Stomach (tissue), 9 donors: ENCODE results near the gene CORO1C. TPM values are rescaled to one million over a fixed set of nuclear protein-coding genes. Genes with fewer than 3 reads are reported as not detected.

Experiments used
- DNase-seq, 2 donors: peaks; one replicate each; pipeline versions ENCODE4 v3.0.0 to v3.0.0-alpha.2; 2013 to 2019
- H3K27ac ChIP-seq, 5 donors: fragments of 200-600 bp in 4 of 5; sonication (generic) in 4 of 5; one replicate each; pipeline ENCODE4 v1.5.1; 2013 to 2019; ENCODE audit warnings: mild to moderate bottlenecking in 1 of 5, moderate library complexity in 1 of 5
- H3K27me3 ChIP-seq, 3 donors: fragments of 200-600 bp; sonication (generic); one replicate each; pipeline ENCODE4 v1.5.1; 2017 to 2019; ENCODE audit warnings: mixed run types in 1 of 3
- H3K36me3 ChIP-seq, 4 donors: fragments of 200-600 bp; sonication (generic); 1 replicate in 3 of 4; 2 replicates in 1 of 4; pipeline ENCODE4 v1.5.1; 2016 to 2019
- H3K4me1 ChIP-seq, 4 donors: fragments of 200-600 bp; sonication (generic); one replicate each; pipeline ENCODE4 v1.5.1; 2016 to 2019
- H3K4me3 ChIP-seq, 4 donors: fragments of 200-600 bp; sonication (generic) in 3 of 4; one replicate each; pipeline ENCODE4 v1.5.1; 2016 to 2019; ENCODE audit warnings: mild to moderate bottlenecking in 1 of 4
- H3K9me3 ChIP-seq, 4 donors: fragments of 200-600 bp; sonication (generic); one replicate each; pipeline ENCODE4 v1.5.1; 2016 to 2019
- CTCF ChIP-seq, 7 experiments: fragments of 450-650 bp in 4 of 7; fragments of 200-600 bp in 3 of 7; sonication (generic) in 3 of 7; IDR thresholded peaks; one replicate each; pipeline ENCODE4 v1.5.1; 2016 to 2019; ENCODE audit warnings: antibody characterized with exemption in 7 of 7, control low read depth in 2 of 7, mild to moderate bottlenecking in 1 of 7
- EP300 ChIP-seq: sonication (generic); formaldehyde crosslinking; IDR thresholded peaks from one replicate; pipeline ENCODE4 v1.6.1; 2017; ENCODE audit warnings: antibody characterized with exemption
- POLR2A ChIP-seq, 4 donors: fragments of 450-650 bp; IDR thresholded peaks; one replicate each; pipeline ENCODE4 v1.6.1; 2016; ENCODE audit warnings: antibody characterized with exemption in 4 of 4, control low read depth in 2 of 4, mild to moderate bottlenecking in 1 of 4, moderate library complexity in 1 of 4
- POLR2AphosphoS5 ChIP-seq, 3 donors: sonication (generic); formaldehyde crosslinking; IDR thresholded peaks; one replicate each; pipeline ENCODE4 v1.6.1; 2016; ENCODE audit warnings: antibody characterized with exemption in 3 of 3
- WGBS, 5 donors: extraction: QIAGEN DNeasy Blood & Tissue Kit in 3 of 5; methylation state at CpG; one replicate each; pipeline versions ENCODE4 v1.1.5 to v1.1.7; 2013 to 2018; 5-methylcytosine and 5-hydroxymethylcytosine counted together
- intact Hi-C: fragments of 100-400 bp; cut with DNase I; formaldehyde crosslinking; loops from one replicate; pipeline ENCODE4 v1.15.1; 2023; ENCODE audit warnings: low total_unique reads
- polyA plus RNA-seq, 3 donors: library from polyadenylated mRNA; stranded (reverse); fragments of 200-250 nt; gene quantifications; one replicate each; pipeline ENCODE4 v1.2.3, GENCODE V29; 2013
- total RNA-seq, 5 donors: library from RNA; depleted of rRNA; stranded (reverse); fragments of >200 nt; gene quantifications; one replicate each; pipeline versions ENCODE4 v1.1.0 to v1.2.3, GENCODE V29; 2014 to 2016
- donor health status: healthy with polysubstance abuse.
- donor health status: Bipolar disorder and iron deficiency.
- donor health status: healthy.

Gene CORO1C
- total and polyA plus RNA-seq, 8 donors = 27.4 to 392 (median 143) TPM

- 74 to 85% (median 81%) methylated on average over 3 to 4 of the region's 4 CpGs for WGBS, 5 donors
- TF ChIP-seq CTCF (IDR thresholded peaks at IDR 0.05) (no peak), POLR2AphosphoS5 (IDR thresholded peaks at IDR 0.05) (no peak), POLR2A (IDR thresholded peaks at IDR 0.05) (no peak), EP300 (no peak)
- Histone ChIP-seq H3K4me1 (peaks cover 0 to 41% (median 22%) of the 10 kb centered on the region in 4 donors), H3K36me3 (no peaks in the 10 kb centered on the region), H3K27me3 (peaks cover 0 to 8% (median 0%) of the 10 kb centered on the region in 3 donors), H3K27ac (no peak overlapping the region), H3K9me3 (no peaks in the 10 kb centered on the region), H3K4me3 (no peak overlapping the region)
- no peak for DNase-seq
- intact Hi-C loops = no loop called here
These were observed 117.3 kb downstream of the CORO1C start for GRCh38 chr12:108614041-108614440.

GRCh38 chr12:108613548-108613947 lies 117.8 kb downstream of the CORO1C start:
- Histone ChIP-seq H3K27ac (no peak overlapping the region), H3K36me3 (no peaks in the 10 kb centered on the region), H3K4me1 (peaks cover 0 to 41% (median 21%) of the 10 kb centered on the region in 4 donors), H3K9me3 (no peaks in the 10 kb centered on the region), H3K4me3 (no peak overlapping the region), H3K27me3 (peaks cover 0 to 8% (median 0%) of the 10 kb centered on the region in 3 donors)
- DNase-seq = no peak
- intact Hi-C loops = no loop called here
- TF ChIP-seq EP300 = no peak
- TF ChIP-seq POLR2AphosphoS5 (IDR thresholded peaks at IDR 0.05) = no peak
- TF ChIP-seq POLR2A (IDR thresholded peaks at IDR 0.05) = no peak
- no peak for TF ChIP-seq CTCF (IDR thresholded peaks at IDR 0.05)
- 40 to 56% (median 51%) methylated on average over 8 to 9 of the region's 9 CpGs for WGBS, 5 donors

- H3K4me1 ChIP-seq = peaks cover 0 to 35% (median 15%) of the 10 kb centered on the region in 4 donors
- H3K27ac ChIP-seq = no peak overlapping the region
- intact Hi-C loops = no loop called here
- H3K36me3 ChIP-seq = no peaks in the 10 kb centered on the region
- TF ChIP-seq POLR2AphosphoS5 (IDR thresholded peaks at IDR 0.05) (no peak), POLR2A (IDR thresholded peaks at IDR 0.05) (no peak), CTCF (IDR thresholded peaks at IDR 0.05) (no peak), EP300 (no peak)
- DNase-seq = no peak
- 63 to 84% (median 71%) methylated on average over 6 to 8 of the region's 8 CpGs for WGBS, 5 donors
- peaks cover 0 to 8% (median 1%) of the 10 kb centered on the region in 3 donors for H3K27me3 ChIP-seq
- no peaks in the 10 kb centered on the region for H3K9me3 ChIP-seq
- H3K4me3 ChIP-seq = no peak overlapping the region
These were observed 118.5 kb downstream of the CORO1C start for GRCh38 chr12:108612788-108613282.

GRCh38 chr12:108611884-108612415 lies 119.4 kb downstream of the CORO1C start:
- peaks cover 0 to 26% (median 9%) of the 10 kb centered on the region in 4 donors for H3K4me1 ChIP-seq
- TF ChIP-seq CTCF (IDR thresholded peaks at IDR 0.05) (peak in 2 of 7 experiments; percentile 9 to 17), POLR2AphosphoS5 (IDR thresholded peaks at IDR 0.05) (no peak), POLR2A (IDR thresholded peaks at IDR 0.05) (no peak)
- no peak overlapping the region for H3K27ac ChIP-seq
- intact Hi-C loops = no loop called here
- H3K27me3 ChIP-seq = peaks cover 0 to 8% (median 3%) of the 10 kb centered on the region in 3 donors
- no peak for DNase-seq
- no peaks in the 10 kb centered on the region for H3K9me3 ChIP-seq
- no peak overlapping the region for H3K4me3 ChIP-seq
- no peaks in the 10 kb centered on the region for H3K36me3 ChIP-seq
- WGBS, 5 donors = 39 to 82% (median 53%) methylated on average over 2 to 5 of the region's 5 CpGs
